ENCODE results near the gene CXCL11. TPM values are rescaled to one million over a fixed set of nuclear protein-coding genes. Genes with fewer than 3 reads are reported as not detected.
"Not testable (repeated sequence)": the region's sequence is repeated elsewhere in the genome, so short reads cannot be mapped to it uniquely, and the experiment has no call there.

Gene CXCL11
- total RNA-seq, 1 donor from 2014 or later, result 0.24 TPM

DNA sequence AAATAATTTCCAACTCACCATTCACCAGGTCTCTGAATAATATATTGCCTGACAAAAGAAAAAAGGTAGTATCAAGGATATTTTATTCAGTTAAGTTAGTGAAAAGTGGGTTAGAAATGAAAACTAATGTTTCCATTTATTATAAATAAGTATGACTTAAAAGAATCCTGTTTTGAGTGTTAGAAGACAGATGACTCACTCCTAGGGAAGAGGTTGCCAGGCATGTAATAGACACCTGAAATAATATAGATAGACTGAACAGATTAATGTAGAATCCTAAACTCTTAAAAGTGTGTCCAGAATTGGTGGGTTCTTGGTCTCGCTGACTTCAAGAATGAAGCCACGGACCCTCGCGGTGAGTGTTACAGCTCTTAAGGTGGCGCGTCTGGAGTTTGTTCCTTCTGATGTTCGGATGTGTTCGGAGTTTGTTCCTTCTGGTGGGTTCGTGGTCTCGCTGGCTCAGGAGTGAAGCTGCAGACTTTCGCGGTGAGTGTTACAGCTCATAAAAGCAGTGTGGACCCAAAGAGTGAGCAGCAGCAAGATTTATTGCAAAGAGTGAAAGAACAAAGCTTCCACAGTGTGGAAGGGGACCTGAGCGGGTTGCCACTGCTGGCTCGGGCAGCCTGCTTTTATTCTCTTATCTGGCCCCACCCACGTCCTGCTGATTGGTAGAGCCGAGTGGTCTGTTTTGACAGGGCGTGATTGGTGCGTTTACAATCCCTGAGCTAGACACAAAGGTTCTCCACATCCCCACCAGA lies 6.5 kb upstream of the CXCL11 start:
- ATAC-seq, result not testable (repeated sequence)

DNA sequence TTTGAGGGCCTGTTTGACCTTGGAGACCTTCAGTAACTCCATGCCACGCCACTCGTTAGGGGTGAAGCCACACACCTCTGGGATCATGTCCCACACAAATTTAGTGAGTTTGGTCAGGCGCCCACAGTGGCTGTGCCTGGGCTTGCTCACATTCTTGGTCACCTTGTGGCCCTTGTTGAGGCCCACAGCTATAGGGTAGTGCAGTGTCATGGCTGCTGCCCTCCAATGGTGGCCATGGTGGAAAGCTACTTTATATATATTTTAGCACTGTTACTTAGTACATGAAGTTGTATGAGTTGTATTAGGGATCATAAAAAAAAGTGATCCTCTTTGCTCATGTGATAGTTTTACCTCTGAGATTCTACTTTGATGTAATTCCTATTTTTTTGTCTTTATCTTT lies 985 bp upstream of the CXCL11 start:
- no peak for ATAC-seq

DNA sequence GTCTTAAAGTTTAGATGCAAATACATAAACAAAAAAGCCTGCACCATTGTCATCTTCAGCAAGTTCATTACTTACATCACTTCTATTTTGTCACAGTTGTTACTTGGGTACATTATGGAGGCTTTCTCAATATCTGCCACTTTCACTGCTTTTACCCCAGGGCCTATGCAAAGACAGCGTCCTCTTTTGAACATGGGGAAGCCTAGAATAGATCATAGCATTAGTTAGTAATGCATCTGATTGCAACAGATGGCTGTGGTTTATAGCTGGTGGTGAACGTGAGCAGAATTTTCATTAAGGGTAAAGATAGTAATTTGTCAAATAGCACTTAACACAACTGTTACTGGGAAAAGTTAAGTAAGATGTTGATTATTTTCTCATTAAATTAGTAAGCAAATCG lies 729 bp downstream of the CXCL11 start:
- ATAC-seq, result no peak

DNA sequence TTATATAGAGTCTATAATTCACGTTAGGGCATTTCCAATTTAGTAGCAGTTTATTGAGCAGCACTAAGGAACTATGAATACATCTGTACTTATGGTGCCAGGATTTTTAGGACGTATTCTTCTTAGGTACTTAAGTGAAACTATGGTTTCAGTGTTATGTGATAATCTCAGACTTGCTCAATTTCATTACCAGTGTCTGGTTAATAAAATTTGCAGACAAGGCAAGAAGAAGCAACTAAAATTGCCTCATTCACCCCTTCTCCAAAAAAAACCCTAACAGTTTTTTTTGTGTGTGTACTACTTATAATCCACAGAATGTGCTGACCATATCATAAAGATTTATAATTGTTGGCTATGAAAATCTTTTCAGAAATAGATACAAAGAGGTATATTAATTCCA lies 6.6 kb downstream of the CXCL11 start:
- no peak for ATAC-seq

DNA sequence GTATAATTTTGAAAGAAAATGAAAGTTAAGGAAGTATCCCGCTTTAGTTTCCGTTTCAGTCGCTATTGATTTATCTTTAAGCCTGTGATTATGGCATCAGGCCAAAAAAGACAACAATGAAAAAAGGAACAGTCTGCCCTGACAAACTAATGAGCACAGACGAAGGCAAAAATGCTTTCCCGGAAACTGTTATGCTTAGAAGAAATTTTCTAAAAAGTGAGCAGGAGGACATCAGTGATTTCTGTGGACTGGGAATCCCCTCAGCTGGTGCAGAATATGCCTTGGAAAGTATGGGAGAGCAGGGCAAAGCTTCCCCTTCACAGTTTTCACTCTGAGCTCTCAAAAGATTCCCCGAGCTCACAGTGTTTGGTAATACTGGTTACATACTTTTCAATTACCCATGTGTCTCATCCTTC lies 7.5 kb downstream of the CXCL11 start:
- ATAC-seq, result no peak

DNA sequence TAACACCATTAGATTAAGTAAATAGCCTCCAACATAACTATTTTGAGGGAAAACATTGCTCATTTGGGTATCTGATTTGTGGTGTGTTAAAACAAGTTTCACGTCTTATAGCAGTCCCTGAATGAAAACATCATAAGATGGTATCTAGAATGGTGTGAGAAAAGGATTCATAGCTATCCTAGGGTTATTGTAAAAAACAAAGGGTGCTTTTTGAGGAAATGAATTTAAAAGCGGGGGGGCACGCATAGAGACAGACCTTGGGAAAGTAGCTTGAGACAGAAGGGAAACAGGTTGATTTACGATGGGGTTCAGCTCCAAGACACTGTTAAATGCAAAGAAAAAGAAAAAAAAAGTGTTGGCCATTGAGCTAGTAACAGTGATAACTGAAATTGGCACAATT lies 11.8 kb downstream of the CXCL11 start:
- ATAC-seq, result no peak

DNA sequence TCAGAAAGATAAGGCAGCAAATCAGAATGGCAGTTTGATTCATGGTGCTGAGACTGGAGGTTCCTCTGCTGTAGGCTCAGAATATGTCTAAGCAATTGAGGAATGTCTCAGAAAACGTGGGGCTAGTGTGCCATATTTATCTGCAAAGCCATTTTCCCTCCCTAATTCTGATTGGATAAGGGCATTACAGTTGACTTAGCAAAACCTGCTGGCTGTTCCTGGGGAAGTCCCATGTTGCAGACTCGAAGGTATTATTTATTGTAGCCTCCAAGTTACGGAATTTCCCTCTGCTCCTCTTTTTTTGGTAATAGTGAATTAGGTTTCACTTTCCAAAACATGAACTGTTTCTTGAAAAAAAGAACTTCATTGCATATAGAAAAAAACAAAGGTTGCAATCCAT lies 12.5 kb downstream of the CXCL11 start, which contains the start of gene CXCL10:
Gene CXCL10, minus strand, starts transcription at position 109 of the 400 bp plus-strand sequence. Its CDS starts 66 bp downstream, at position 43.
- no peak for ATAC-seq

DNA sequence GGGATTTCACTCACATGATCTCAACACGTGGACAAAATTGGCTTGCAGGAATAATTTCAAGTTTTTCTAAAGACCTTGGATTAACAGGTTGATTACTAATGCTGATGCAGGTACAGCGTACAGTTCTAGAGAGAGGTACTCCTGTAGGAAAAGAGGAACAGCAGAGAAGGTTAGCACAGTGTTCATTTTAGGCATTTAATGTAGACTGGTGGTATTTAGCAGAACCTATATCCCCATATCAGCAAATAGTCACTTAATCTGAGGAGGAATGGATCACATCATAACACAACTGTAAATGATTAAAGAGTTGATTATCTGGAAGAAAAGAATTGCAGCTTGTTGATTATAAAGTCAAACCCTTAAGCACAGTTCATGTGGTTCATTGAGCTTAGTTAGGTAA lies 13.2 kb downstream of the CXCL11 start:
- ATAC-seq, result no peak

DNA sequence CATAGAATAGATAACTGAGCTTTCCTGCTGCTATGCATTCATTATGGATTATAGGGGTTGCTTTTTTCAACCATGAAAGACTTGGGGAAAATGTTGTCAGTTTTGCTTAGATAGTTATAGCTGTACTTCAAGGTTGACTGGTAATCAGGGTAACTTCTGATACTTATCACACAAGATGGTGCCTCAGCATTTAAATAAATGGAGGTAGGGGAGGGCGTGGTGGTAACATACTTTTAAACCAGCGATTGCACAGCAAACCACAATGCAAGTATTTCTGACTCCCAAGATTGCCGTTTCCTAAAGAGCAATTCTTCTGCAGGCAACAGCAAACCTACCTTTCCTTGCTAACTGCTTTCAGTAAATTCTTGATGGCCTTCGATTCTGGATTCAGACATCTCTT lies 13.8 kb downstream of the CXCL11 start:
- ATAC-seq, result no peak

DNA sequence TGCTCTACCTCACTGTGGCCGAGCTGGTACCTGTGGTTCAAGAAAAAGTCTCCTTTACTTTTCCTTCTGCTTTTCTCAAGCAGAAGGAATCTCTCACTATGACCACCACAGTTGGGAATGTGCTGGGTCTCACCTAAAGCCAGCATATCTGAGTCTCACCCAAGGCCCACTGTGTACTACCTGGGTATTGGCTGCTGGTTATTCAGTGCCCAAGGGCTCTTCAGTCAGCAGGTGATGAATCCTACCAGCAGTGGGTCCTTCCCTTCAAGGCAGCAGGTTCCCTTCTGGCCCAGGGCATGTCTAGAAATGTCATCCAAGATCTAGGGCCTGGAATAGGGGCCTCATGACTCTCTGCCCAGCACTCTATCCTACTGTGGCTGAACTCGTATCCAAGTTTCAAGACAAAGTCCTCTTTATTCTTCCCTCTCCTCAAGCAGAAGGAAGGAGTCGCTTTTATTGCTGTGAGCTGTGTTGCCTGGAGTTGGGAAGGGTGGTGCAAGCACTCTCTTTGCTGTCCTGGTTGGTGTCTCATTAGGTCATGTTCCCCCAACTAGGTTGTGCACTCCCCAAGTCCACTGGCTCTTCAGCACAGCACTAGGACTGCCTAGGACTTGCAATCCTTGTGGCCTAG lies 18.7 kb downstream of the CXCL11 start:
- ATAC-seq, result no peak

DNA sequence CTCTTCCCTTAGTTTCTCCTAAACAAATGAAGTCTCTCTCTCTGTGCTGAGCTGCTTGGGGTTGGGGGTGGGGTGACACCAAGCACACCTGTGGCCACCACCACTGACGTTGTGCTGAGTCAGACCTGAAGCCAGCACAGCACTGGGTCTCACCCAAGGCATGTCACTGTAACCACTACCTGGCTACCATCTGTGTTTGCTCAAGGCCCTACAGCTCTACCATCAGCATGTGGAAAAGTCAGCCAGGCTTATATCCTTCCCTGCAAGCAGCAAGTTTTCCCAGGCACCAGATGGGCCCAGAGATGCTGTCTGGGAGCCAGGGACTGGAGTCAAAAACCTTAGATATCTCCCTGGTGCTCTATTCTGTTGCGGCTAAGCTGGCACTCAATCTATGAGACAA lies 19.5 kb downstream of the CXCL11 start:
- ATAC-seq, result no peak

DNA sequence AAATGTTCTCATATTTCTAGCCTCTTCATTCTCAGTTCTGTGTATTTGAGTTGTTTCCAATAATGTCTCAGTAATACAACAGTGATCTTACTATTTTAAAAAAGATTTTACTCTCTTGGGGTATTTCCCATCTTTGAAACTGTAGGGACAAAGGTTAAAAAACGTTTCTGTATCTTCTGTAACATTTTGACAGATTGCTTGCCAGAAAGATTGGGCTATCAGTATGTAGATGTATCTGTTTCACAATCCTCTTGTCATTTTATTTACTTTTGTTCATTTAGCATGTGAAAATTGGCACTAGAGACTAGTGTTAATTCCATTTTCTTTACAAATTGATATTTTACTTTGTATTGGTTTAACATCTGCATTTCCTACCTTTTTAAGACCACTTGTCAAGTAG lies 22.3 kb downstream of the CXCL11 start:
- ATAC-seq, result no peak

DNA sequence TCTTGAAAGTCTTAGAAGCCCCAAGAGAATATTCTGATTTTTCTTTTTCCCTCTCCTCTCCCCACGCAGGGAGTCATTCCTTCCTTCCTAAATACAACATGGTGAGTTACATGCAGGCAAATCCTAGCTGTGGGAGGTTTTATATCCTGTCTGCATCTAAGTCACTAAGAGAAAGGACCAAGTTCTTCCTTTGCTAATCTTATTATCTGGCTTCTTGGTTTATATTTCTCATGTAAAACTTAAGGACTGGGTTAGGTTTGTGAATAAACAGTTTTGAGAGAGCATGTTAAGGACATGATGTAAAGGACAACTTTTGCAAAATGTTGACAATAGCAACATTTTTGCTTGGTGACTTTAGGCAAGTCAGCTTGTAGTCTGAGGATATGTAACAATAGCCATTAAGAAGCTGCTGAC lies 23.5 kb downstream of the CXCL11 start:
- ATAC-seq, result no peak

DNA sequence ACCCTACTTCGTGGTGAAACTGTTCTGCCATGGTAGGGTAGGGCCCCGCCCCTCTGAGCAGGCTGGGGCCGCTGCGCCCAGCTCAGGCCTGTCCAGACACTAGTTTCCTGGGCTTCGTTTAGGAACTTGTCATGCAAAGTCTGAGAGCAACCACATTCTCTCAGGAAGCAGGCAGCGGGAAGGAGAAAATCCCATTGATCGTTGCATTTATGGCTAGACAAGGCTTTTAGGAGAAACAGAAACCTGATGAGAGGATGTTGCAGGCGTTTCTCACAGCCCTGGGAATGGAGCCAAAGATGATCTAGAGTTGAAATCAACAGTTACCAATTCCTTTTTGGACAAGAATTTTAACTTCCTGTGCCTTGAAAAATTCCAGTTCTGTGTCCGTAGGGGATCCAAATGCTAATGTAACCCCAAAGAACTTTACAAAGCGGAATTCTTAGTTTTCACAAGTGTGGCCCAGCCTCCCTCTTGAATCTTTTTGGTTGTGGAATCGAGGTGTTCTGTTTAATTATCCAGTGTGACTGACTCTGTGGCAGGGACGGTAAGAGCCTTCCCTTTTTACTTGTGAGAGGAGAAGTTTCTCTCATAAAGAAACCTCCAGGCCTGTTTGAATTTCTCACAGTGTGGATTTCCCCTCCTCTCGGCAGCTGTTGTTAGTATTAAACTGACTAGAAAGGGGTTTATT lies 24.0 kb downstream of the CXCL11 start:
- peak; percentile 62 for ATAC-seq

DNA sequence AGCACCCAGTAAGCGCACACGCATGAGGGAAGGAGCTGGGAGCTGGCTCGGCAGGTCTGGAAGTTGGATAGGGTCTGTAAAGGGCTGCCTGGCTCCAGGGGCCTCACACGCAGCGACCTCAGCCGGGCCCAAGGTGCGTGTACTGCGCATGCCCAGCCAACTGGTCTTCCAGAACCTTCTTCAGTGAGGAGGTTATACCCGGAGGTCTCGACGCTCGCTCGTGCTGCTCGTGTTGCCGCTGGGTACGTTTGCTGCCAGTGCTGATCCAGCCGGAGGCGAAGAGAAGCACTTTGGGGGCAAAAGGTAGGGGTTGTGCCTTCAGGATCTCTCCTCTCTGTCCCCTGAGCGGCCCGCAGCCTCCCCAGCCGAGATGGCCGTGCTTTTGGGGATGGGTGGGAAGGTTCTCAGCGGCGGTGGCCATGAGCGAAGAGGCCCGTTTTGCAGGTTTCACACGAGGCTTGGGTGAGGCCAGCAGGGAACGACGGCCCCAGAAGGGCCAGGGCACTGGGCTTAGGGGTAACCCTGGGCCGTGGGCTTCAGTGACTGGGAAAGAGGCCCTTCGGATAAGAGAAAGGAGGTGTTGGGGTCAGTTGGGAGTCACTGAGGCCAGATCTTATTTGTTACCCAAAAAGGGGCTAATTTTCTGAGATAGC lies 24.7 kb downstream of the CXCL11 start:
- ATAC-seq, result peak; percentile 10

DNA sequence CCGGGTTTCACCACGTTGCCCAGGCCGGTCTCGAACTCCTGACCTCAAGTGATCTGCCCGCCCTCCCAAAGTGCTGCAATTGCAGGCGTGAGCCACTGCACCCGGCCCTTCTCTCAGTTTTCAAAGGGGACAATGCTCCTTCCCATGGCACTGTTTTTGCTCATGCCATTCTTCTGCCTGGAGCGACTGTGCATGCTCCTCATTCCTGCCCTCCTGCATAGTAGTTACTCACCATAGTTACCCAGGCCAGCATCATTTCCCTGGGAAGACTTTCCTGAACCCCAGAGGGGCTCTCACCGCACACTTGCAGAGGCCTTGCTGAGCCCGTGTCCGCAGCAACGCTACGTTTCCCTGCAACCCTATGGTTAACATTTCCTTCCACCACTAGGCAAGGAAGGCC lies 25.3 kb downstream of the CXCL11 start:
- ATAC-seq, result no peak

DNA sequence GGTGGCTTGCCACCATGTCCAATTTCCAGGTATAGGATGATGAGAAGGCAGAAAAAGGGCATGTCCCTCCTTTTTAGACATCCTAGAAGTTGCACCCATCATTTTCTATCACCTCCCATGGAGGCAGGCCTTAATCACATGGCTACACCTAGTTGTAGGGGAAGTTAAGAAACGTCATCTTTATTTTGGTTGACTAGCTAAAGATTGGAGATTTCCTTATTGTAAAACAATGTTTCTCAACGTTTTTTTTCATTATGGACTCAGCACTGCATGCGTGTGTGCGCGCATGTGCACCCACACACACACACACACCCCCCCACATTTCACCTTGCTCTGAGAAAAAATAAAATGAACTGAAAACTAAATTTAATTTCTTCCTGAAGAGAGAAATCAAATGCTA lies 26.6 kb downstream of the CXCL11 start:
- ATAC-seq, result no peak

DNA sequence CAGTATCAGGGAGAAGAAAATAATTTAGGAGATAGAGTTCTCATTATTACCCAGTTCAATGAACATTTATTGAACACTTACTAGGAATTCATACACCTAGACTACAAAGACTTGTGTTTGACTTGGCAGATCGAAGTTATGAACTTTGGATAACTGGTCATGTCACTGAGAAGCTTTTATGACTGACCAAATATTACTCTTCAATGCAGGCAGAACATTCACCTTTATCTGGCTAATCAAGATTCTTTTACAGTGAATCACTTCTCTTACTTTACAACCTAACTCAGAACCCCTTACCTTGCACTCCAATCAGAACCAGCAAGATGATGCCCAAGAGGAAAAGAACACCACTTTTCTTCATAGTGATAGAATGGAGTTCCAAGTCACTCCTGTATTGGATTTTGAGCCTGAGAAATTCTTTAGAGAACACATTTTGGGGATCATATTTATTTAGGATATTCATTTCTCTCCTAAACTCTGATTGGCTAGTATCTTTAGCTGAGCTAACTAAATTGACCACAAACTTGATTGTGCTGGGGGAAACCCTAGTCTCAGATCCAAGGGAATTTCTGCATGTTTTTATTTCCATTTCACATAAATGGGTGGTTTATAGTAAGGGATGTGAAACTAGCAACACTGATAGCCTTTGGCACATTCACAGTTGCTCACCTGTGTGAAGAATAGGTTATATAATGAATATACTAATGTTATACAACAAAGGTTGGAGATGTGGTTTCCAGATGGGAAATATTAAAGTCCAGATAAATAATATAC lies 28.6 kb downstream of the CXCL11 start, which contains the start of gene CXCL9:
Gene CXCL9, minus strand, starts transcription at position 421 of the 774 bp plus-strand sequence. Its CDS starts 60 bp downstream, at position 361.
- ATAC-seq, result peak; percentile 42

DNA sequence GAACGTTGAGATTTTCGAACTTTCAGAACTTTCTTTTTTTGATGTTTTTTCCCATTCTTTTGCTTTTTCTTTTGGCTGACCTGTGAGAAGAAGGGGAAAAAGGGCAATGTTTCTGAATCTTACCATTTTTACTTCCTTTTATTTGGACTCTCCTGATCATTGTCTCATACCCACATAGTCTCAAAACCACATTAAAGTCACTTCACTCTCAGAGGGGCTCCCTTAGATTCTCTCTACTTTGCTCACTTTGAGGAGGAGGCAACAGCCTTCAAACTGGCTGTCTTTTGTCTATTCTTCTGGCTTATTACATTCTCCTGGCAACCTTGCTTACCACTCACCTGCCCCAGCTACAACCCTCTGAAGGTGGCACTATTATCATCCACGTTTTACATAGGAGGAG lies 32.2 kb downstream of the CXCL11 start:
- ATAC-seq, result no peak

DNA sequence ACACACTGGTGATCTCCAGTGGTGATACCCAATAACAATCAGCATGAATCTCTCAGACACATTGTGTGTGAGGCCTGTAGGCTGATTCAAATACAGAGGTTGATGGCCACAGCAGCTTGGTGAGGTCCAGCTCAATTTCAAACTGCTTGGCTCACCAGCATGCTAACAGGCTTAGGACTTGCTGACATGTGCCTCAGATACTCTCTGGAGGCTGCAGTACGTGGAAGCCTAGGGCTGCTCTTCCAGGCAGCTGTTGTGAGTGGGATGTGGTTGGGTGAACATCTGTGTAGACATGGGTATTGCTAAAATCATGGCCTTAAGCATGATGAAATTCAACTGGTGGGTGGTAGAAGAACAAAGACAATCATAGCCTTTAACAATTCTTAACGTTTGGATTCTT lies 32.8 kb downstream of the CXCL11 start:
- no peak for ATAC-seq

DNA sequence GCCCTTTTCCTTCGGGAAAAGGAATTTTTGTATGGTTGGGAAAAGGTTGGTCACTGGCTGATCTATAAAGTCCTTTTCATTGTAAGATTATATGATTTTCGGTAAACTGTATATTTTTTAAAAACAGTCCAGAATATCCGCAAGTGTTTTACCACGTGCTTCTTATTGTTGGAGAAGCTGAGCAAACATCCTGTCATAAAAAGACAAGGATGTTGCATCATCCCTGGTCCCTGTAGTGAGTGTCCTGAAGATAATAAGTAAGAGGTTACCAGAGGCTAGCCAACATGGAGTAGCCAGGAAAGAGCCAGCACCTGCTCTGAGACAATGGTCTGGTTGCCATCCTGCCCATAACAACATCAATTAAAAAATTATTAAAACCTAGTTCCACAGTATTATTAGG lies 33.7 kb downstream of the CXCL11 start:
- no peak for ATAC-seq

DNA sequence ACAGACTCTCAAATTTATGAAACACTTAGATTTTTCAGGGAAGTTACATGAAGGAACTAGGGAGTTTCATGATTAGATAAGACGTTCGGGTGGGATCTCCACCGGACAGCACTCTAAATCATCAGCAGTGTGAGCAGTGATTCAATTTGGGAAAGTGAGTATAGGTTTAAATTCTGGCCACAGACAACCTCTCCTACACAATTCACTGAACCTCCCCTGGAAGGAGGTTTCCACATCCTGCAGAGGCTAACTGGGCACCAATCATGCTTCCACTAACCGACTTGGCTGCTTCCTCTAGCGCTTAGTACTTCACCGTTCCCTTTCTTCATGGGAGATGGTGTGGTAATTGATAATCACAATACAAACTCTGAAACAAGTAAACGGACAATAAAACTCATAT lies 34.2 kb downstream of the CXCL11 start:
- ATAC-seq, result no peak
